Measurements from ENCODE around the gene SLC39A7.

SLC39A7 gene, protein sequence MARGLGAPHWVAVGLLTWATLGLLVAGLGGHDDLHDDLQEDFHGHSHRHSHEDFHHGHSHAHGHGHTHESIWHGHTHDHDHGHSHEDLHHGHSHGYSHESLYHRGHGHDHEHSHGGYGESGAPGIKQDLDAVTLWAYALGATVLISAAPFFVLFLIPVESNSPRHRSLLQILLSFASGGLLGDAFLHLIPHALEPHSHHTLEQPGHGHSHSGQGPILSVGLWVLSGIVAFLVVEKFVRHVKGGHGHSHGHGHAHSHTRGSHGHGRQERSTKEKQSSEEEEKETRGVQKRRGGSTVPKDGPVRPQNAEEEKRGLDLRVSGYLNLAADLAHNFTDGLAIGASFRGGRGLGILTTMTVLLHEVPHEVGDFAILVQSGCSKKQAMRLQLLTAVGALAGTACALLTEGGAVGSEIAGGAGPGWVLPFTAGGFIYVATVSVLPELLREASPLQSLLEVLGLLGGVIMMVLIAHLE

DNA sequence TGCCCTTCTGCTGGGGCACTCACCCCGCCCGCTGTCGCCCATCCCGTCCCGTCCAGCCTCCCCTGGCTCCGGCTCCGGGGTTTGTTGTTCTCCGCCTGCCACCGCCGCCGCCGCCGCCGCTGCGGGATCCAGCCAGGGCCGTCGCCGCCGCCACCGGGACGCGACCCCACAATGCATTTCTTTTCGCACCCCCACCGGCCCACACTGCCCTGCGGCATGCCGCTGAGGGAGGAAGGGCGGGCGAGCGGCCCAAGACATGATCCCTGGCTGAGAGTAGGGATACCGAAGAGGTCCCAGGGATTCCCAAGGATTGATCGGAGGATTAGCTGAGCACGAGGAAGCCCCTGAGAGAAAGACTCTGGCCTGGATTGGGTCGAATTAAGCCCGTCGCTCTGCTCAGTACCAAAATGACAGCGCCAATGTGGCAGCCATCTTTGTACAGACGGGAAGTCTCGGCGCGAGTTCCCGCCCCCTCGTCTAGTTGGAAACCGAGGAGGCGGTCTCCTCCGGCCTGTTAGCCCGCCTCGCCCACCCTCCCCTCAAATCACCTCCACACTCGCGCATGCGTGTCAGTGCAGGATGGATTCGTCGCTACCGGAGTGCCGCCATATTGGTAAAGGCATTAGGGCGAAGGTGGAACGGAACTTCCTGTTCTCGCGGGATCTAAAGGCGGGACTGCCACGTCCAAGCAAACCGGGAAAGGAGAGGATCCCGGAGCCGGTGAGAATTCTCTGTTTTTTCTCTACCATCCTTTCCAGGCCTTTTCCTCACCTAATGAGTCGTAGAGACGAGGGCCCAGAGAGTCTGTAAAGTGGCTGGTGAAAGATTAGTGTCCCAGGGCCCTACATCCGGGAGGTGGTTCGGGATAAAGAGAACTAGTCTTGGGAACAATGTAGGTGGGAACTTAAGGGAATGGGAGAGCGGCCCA lies at the start of gene SLC39A7, which contains the start of gene RXRB:
TSS of gene SLC39A7 (plus strand) at position 649 of the 928 bp plus-strand sequence. CDS start 379 bp downstream, outside the sequence.
TSS of gene RXRB (minus strand) at position 447 of the 928 bp plus-strand sequence. CDS start at position 258, 189 bp downstream.
- DNase-seq (ENCODE audit: low read depth): peak; percentile 97

DNA sequence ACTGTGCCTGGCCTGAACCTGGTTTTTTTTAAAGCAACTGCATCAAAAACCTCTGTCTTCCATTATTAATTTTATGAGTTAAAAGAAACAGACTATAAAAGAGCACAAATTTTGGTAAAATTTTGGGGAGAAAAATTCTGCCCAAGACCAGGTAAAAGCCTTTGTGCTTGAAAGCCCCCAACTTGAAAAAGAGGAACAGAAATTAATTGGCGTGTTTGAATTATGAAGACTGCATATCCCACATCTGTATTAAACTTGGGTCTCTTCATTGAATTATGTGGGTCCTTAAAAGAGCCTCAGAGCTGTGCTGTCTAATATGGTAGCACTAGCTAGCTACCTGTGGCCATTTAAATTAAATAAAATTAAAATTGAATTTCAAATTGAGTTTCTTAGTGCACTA lies 49.6 kb upstream of the SLC39A7 start:
- no peak for DNase-seq (ENCODE audit: low read depth)

DNA sequence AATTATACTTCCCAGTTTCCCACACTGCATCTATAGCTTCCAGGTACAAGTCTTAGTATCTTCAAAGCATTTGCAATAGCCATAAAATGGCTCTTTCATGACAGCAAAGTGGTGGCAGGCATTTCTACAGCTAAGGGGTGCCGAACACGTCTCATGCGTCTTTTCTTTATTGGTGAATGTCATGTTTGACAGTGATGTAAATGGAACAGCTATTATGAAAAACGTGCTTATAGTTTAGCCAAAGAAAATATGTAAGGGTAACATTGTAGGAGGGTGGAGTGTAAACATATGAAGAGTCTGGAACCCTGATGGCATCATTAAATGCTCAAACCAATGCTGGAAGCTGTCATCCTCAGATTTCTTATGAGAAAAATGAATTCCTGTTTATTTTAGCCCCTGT lies 46.3 kb upstream of the SLC39A7 start:
- DNase-seq (ENCODE audit: low read depth): no peak

DNA sequence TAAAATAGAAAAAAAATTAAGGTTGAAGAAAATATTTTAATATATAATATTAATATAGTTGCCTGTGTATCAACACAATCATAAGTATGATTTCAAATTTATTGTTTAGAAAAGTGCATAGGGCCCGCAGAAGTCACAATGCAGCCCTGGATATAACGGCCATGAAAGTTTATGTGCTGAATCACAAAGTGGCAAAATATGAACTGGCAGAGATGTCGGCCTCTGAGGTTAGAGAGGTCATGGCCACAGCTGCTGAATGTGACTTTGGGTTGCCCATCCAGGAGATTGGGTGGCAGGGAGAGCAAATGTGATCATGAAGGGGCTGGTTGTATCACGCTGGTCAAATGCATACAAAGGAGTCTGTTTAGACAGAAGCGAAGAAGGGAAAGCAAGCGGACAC lies 44.1 kb upstream of the SLC39A7 start:
- DNase-seq (ENCODE audit: low read depth): no peak

DNA sequence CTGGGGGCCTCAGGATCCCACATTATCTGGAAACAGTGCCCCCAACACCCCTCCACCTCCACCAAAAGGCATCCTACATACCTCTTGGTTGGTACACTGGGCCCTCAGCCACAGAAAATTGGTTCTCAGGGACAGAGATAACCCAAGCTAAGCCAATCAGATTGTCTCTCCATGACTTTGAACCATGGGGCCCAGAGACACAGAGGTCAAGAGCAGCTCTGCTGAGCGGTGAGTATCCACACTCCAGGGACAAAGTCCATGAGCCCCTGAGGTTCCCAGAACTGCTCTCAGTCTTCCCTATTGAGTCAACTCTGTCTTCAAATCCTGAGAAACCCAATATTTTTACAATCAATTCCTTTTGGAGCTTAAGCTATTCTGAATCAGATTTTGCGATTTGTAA lies 43.7 kb upstream of the SLC39A7 start:
- no peak for DNase-seq (ENCODE audit: low read depth)

DNA sequence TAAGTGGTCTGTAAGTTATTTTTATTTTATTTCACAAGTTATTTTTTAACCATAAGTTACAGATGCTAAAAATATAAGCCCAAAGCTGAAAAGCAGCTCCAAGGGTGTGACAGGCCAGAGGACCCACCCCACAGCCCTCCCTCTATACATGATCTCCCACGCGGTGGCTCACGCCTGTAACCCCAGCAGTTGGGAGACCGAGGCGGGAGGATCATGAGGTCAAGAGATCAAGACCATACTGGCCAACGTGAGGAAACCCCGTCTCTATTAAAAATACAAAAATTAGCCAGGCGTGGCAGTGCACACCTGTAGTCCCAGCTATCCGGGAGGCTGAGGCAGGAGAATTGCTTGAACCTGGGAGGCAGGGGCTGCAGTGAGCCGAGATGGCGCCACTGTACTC lies 40.6 kb upstream of the SLC39A7 start:
- no peak for DNase-seq (ENCODE audit: low read depth)

DNA sequence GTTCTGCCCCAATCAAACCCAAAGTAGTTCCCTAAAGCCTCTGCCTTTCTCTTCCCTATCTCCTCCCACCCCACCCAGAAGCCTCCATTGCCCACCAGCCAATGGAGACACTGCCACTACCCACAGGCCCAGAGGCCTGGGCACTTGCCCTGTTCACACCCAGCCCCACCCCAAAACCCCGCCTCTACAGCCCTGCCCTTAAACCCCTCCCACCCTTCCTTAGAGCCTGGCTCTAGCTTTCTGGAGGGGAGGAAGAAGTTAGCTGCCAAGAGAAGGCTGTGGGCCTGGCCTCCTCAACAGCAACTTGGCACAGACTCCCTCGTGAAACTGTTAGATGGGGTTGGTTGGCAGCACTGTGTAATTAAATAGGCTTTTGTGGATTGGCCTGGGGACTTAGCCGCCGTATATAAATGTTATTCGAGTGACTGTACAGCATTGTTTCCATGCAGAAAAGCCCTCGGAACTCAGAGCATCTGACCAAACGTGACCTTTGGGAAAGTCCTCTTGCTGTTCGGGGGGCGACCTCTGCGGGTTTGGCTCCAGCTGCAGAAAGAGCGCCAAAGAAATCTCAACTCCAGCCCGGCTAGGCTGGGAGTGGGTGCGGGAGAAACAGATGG lies 39.8 kb upstream of the SLC39A7 start:
- no peak for DNase-seq (ENCODE audit: low read depth)

DNA sequence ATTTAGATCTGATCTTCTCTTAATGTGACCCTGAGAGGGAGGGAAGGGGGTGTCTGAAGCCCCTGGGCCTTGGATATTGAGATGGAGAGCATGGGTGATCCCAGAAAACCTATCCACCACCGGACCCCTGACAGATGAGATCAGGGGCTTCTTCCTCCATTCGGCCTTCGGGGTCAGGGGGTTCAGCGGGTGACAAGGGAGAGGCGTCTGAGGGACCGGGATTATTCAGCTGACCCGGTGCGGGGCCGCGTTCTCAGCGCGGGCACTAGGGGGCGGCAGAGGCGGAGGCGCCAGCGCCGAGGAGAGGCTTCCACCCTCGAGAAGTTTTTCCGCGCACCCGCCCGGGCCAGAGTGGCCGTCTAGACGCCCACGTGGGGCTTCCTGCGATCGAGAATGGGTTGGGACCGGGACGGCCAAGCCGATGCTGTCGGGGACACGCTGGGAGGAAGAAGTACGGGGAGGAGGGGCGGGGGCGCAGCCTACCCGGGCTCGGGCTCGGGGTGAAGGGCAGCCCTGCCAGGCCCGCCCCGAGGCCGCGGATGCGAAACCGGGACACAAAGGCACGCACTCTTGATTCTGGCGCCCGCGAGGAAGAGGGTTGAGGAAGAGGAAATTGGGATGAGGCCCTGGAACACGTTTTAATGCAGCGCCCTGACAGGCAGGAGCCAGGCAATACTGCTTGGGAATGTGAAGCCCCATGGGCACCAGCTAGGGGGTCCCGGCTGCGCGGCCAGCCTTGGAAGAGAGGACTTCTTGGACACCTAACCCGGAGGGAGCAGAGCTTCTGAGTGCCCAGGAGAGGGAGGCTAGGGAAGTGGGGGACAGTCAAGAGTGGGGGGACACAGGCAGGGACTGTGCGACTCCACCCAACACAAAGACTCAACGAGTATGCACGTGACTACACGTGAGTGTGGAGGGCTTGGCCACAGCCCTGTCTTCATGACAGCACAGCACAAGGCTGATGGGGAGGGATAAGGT lies 39.0 kb upstream of the SLC39A7 start:
- peak; percentile 68 for DNase-seq (ENCODE audit: low read depth)

DNA sequence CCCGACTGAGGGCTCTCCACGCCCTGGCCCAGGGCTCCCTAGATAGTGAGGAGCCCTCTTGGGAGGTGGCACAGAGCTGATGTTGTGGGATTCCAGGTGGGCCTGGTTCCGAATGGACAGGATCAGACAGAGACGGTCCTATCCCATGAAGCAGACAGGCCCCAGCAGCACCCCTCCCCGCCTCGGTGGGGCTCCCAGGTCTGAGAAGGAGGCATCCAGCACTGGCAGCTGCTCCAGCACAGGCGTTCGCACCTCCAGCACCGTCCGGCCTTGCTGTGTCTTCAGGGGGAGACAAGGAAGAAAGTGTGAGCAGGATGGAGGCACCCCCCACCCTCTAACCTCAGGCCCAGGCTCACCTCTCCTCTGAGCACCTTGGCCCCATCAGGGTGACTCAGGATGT lies 37.1 kb upstream of the SLC39A7 start:
- DNase-seq (ENCODE audit: low read depth): no peak

DNA sequence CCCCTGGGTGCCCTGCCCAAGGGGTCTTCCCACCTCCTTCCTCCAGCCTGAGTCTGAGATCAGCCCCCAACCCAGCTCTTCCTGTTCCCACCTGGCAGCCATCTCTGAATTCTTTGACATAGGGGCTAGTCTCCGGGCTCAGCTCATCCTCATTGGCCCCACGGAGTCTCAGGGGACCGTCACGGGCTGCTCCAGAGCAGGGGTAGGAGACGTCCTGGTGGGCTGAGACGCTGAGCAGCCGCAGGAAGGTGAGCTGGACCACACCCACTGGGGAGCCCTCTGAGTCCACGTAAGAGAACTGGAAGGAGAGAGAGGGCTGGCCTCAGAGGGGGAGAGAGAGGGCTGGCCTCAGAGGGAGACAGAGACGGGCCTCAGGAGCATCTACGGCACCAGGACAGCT lies 36.5 kb upstream of the SLC39A7 start:
- no peak for DNase-seq (ENCODE audit: low read depth)

DNA sequence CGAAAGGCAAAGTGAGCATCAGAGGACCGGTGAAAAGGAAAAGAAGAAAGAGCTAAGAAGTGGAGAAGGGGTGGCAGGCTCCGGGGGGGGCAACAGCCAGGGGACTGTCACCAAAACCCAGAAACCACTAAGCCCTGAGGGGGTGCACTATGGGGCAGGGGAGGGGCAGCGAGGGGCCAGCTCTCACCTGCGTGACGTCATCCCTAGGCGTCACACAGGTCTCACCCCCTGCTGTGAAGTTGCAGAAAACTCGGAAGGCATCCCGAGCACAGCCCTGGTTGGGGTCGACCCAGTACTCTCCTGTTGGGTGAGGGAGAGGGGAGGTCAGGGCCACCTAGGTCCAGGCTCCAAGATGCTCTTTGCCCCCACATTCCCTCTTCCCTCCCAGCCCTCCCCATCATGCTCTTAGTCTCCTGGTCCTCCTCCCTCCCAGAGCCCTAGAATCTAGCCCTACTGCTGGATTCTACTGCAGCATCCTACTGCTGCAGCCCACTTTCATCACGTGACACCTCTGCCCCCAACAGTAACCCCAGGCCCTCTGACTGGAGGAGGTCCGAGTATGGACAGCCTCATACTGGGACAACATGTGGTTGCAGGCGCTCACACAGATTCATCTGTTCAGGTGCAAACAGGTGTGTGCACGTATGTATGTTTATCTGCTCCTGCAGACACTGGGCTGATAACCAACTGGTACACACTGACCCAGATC lies 35.8 kb upstream of the SLC39A7 start:
- DNase-seq (ENCODE audit: low read depth): no peak

DNA sequence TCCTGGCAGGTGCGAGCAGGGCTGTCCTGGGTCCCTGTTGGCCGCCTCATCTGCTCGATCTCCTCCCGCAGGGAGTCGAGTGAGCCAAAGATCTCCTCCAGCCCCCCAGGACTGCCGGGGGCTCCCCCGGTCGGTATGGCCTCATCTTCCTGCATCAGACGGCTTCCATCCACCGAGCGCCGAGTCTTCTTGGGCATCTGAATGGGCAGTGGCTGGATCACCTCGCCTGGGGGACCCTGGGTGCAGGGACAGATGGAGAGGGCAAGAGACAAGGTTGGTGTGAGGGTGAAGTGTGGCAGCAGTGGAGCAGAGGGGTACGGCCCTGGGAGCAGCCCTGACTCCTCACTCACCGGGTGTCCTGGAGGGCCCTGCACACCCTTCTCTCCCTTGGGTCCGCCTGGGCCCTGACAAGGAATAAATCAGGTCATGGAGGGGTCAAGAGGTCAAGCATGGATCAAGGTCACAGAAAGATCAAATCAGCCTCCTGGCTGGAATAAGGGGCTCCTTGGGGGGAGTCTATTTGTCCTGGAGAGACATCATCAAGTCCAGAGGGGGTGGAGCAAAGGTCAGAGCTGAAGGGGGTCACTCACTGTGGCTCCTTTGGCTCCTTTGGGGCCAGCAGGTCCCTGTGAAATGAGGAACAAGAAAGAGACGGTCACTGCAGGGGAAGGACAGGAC lies 34.9 kb upstream of the SLC39A7 start:
- no peak for DNase-seq (ENCODE audit: low read depth)

DNA sequence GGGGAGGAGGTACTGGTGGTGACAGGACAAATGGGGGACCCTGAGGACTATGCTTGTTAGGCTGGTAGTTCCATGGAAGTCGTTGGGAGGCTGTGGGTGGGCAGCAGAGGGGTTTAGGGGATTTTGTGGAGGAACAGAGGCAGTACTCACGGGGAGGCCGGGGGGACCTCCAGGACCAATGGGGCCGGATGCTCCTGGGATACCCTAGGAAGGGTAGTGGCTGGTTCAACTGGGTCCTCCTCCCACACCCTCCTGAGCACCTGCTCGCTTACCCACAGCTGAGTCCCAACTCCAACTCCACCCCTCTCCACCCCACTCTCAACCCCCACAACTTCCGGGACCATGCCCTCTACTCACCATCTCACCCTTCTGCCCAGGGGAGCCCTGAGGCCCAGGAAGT lies 34.3 kb upstream of the SLC39A7 start:
- DNase-seq (ENCODE audit: low read depth): no peak

DNA sequence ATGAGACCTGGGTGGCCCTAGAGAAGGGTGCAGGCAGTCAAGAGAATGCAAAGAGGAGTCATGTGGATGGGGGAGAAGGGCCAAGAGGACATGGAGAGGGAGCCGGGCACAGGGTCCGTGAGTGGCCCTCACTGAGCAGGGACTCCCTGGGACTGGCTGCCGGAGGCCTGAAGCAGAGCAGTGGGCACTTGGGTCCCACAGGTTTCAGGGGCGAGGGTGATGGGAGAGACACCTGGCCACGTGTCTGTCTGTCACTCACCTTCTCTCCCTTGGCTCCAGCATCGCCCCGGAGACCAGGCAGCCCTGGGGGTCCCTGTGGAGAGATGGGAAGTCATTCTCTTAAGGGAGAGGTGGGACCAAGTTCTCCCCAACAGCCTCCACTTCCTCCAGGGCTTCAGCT lies 33.9 kb upstream of the SLC39A7 start:
- DNase-seq (ENCODE audit: low read depth): no peak

DNA sequence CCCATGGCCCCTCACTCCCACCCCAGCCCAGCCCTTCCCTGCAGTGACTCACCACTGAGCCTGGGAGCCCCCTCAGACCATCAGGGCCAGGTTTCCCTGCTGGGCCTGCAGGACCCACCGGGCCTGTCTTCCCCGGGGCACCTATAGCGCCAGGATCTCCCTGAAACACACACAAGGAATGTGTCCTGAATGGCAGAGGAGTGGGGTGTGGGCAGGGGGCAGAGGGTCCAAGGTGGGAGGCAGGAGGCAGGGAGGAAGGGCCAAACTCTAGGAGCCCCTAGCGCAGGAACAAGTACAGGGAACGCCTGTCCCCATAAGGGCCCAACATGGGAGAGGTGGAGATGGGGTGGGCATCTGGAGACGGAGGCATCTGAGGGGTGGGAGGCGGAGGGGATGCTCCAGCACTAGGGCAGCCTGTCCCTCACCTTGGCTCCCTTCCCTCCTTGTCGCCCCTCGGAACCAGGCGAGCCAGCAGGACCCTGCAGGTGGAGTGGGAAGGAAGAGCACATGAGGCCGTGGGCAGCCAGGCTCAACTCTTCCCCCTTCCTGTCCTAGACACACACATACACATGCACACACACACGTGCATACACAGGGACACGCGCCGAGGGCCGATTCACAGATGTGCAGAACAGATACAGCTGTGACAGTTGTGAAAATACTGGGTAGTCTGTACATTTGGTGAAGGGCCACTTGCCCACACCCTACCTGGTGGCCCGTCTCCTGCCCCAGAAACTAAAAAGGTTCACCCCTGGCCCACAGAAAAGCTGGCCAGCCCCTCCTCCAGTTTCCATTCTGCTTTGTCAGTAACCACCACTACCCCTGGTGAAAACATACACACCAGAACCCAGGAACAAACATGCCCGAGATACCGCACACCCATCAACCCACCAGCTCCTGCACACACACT lies 33.0 kb upstream of the SLC39A7 start:
- DNase-seq (ENCODE audit: low read depth): no peak

DNA sequence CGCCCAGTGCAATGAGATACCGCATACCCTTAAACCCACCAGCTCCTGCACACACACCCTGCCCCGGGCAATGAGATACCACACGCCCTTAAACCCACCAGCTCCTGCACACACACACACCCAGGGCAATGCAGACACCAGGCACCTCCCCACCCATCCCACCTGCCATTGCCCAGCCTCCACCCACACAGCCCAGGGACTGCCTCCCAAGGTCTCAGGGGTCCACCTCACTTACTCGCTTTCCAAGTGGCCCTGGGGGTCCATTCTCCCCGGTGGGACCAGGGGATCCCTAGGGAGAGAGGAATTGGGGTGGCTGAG lies 32.4 kb upstream of the SLC39A7 start:
- no peak for DNase-seq (ENCODE audit: low read depth)

DNA sequence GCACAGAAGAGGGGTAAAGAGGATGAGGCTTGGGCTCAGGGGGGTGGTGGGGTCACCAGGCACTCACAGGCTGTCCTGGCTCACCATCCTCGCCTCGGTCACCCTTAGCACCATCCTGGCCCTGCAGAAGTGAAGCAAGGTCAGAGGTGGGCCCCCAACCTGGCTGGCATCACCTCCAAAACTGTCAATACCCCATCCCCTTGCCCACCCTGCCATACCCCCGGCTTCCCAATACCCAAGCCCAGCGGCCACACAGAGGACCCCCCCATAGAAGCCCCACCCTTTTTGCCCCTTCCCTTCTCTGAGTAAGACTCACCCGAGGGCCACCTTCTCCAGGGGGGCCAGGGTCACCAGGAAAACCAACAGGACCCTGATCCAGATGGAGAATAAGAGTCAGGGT lies 32.0 kb upstream of the SLC39A7 start:
- DNase-seq (ENCODE audit: low read depth): no peak

DNA sequence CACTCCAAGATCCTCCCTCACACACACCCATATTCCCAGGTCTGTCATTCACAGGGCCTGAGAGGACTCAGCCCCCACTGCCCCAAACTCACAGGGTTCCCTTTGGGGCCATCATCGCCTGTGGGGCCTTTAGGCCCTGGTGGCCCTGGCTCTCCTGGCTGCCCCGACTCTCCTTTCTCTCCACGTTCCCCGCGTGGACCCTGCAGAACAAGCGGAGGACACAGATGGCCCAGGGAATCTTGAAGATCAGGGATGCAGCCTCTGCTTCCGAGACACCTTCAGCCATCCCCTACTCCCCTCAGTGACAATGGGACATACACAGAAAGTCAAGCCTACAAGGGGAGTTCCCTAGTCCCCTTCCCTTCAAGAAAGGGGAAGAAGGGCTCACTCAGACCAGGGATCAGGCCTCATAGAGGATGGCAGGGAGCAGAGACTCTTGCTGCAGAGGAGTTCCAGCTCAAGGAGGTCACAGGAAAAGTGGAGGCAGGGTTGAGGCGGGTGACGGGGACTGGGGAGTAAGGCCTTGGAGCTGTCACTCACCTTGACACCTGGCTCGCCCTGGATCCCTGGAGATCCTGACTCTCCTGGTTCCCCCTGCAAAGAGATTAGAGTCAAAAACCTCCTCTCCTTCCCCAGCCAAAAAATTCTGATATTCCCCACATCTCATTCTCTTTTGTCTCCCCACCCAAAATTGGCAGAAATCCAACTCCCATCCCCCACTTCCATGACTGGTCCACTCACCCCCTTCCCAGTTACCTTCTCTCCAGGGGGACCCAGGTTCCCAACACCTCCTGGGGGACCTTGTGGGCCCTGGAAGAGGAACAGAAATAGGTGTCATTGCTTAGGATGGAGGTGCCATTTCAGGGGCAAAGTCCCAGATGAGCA lies 31.1 kb upstream of the SLC39A7 start:
- DNase-seq (ENCODE audit: low read depth): no peak

All from stimulated activated CD8-positive, alpha-beta memory T cell treated with anti-CD3 and anti-CD28 coated beads, Interleukin-7, amount 100 ng/mL, for 24 hours (primary cell).